HEK293 (cell line): ENCODE data around the gene ADAMTS16.

ENCODE experiments used
- CTCF ChIA-PET: fragments of 350-600 bp; formaldehyde crosslinking; extraction: SDS; loops from one replicate; lab custom pipeline; 2021; ENCODE audit warnings: antibody characterized with exemption; lab: Yijun Ruan, JAX
- POLR2A ChIA-PET: fragments of 300-600 bp; formaldehyde crosslinking; extraction: SDS; loops from one replicate; lab custom pipeline; 2020; ENCODE audit warnings: antibody characterized with exemption, inconsistent platforms; lab: Yijun Ruan, JAX
- H3K27ac ChIP-seq: fragments of 200-500 bp; sonication (Bioruptor generic); 2 replicates; pipeline ENCODE4 v1.5.1; 2014; ENCODE audit warnings: low read depth, low read length, control low read depth, inconsistent platforms; ENCODE audit errors: extremely low read depth
- H3K36me3 ChIP-seq, 2 experiments: fragments of 200-500 bp in 1 of 2; sonication (Bioruptor generic) in 1 of 2; 1 replicate in 1 of 2; 2 replicates in 1 of 2; pipeline ENCODE4 v1.5.1; 2014 to 2017; ENCODE audit warnings: inconsistent platforms in 2 of 2, low read length in 2 of 2; ENCODE audit not compliant: control insufficient read depth in 2 of 2, insufficient read depth in 1 of 2
- H3K4me1 ChIP-seq: fragments of 200-500 bp; sonication (Bioruptor generic); 2 replicates; pipeline ENCODE4 v1.5.1; 2014; ENCODE audit warnings: mild to moderate bottlenecking, low read length, inconsistent platforms; ENCODE audit not compliant: control insufficient read depth, insufficient read depth
- H3K4me3 ChIP-seq: 2 replicates; pipeline ENCODE4 v1.5.1; 2011; ENCODE audit warnings: low read depth, mild to moderate bottlenecking, control low read depth, low read length, moderate library complexity
- H3K9me3 ChIP-seq: fragments of 200-500 bp; sonication (Bioruptor generic); 2 replicates; pipeline ENCODE4 v1.5.1; 2014; ENCODE audit warnings: low read depth, low read length, inconsistent platforms; ENCODE audit not compliant: control insufficient read depth, insufficient read depth
- BCL11B ChIP-seq: fragments of 450-650 bp; formaldehyde crosslinking; IDR thresholded peaks from 2 replicates; pipeline ENCODE4 v1.5.1; 2016; ENCODE audit warnings: low read depth, missing biosample characterization, missing genetic modification characterization
- GLIS1 ChIP-seq: fragments of 450-650 bp; formaldehyde crosslinking; IDR thresholded peaks from 2 replicates; pipeline ENCODE4 v1.5.1; 2016; ENCODE audit warnings: missing biosample characterization, missing genetic modification characterization
- KLF9 ChIP-seq: fragments of 450-650 bp; formaldehyde crosslinking; IDR thresholded peaks from 2 replicates; pipeline ENCODE4 v1.5.1; 2016; ENCODE audit warnings: missing biosample characterization, missing genetic modification characterization, low read depth
- PRDM4 ChIP-seq: fragments of 450-650 bp; formaldehyde crosslinking; IDR thresholded peaks from 2 replicates; pipeline ENCODE4 v1.5.1; 2017; ENCODE audit warnings: missing biosample characterization, missing genetic modification characterization
- SETDB1 ChIP-seq: IDR thresholded peaks from one replicate; pipeline ENCODE4 v1.6.1; 2017; ENCODE audit warnings: mild to moderate bottlenecking, low read length, moderate library complexity, mixed read lengths; ENCODE audit not compliant: insufficient read length
- WT1 ChIP-seq: fragments of 450-650 bp; formaldehyde crosslinking; IDR thresholded peaks from 2 replicates; pipeline ENCODE4 v1.5.1; 2016; ENCODE audit warnings: missing biosample characterization, missing genetic modification characterization
- YY1 ChIP-seq: fragments of 450-650 bp; formaldehyde crosslinking; IDR thresholded peaks from 2 replicates; pipeline ENCODE4 v1.5.1; 2018; ENCODE audit warnings: missing biosample characterization, missing genetic modification characterization
- ZBTB26 ChIP-seq: fragments of 450-650 bp; formaldehyde crosslinking; optimal IDR thresholded peaks from 2 replicates; pipeline ENCODE3; 2016; ENCODE audit warnings: missing biosample characterization, mild to moderate bottlenecking, missing genetic modification characterization
- ZBTB44 ChIP-seq: fragments of 450-650 bp; IDR thresholded peaks from 2 replicates; pipeline ENCODE4 v1.5.1; 2018; ENCODE audit warnings: missing biosample characterization, mild to moderate bottlenecking, missing genetic modification characterization
- ZNF112 ChIP-seq: fragments of 450-650 bp; formaldehyde crosslinking; IDR thresholded peaks from 2 replicates; pipeline ENCODE4 v1.5.0; 2017; ENCODE audit warnings: missing biosample characterization, missing genetic modification characterization
- ZNF146 ChIP-seq: fragments of 450-650 bp; formaldehyde crosslinking; IDR thresholded peaks from 2 replicates; pipeline ENCODE4 v1.5.1; 2016; ENCODE audit warnings: missing biosample characterization, missing genetic modification characterization
- ZNF16 ChIP-seq: fragments of 450-650 bp; formaldehyde crosslinking; IDR thresholded peaks from 2 replicates; pipeline ENCODE4 v1.5.1; 2016; ENCODE audit warnings: low read depth, missing biosample characterization, missing genetic modification characterization
- ZNF202 ChIP-seq: fragments of 450-650 bp; formaldehyde crosslinking; IDR thresholded peaks from 2 replicates; pipeline ENCODE4 v1.5.1; 2016; ENCODE audit warnings: missing biosample characterization, missing genetic modification characterization, borderline replicate concordance
- ZNF280C ChIP-seq: fragments of 450-650 bp; formaldehyde crosslinking; IDR thresholded peaks from 2 replicates; pipeline ENCODE4 v1.5.1; 2016; ENCODE audit warnings: missing biosample characterization, missing genetic modification characterization
- ZNF302 ChIP-seq: fragments of 450-650 bp; formaldehyde crosslinking; IDR thresholded peaks from 2 replicates; pipeline ENCODE4 v1.5.1; 2016; ENCODE audit warnings: missing biosample characterization, missing genetic modification characterization, low read depth
- ZNF311 ChIP-seq: fragments of 450-650 bp; formaldehyde crosslinking; IDR thresholded peaks from 2 replicates; pipeline ENCODE4 v1.5.1; 2017; ENCODE audit warnings: missing biosample characterization, missing genetic modification characterization, borderline replicate concordance
- ZNF416 ChIP-seq: fragments of 450-650 bp; formaldehyde crosslinking; IDR thresholded peaks from 2 replicates; pipeline ENCODE4 v1.5.1; 2016; ENCODE audit warnings: missing biosample characterization, missing genetic modification characterization
- ZNF423 ChIP-seq: fragments of 450-650 bp; formaldehyde crosslinking; IDR thresholded peaks from 2 replicates; pipeline ENCODE4 v1.5.1; 2016; ENCODE audit warnings: missing biosample characterization, missing genetic modification characterization
- ZNF48 ChIP-seq: fragments of 450-650 bp; formaldehyde crosslinking; IDR thresholded peaks from 2 replicates; pipeline ENCODE4 v1.5.1; 2016; ENCODE audit warnings: missing biosample characterization, missing genetic modification characterization
- ZNF596 ChIP-seq: fragments of 450-650 bp; IDR thresholded peaks from 2 replicates; pipeline ENCODE4 v1.5.0; 2018; ENCODE audit warnings: missing biosample characterization, mild to moderate bottlenecking, missing genetic modification characterization, moderate library complexity
- ZXDB ChIP-seq: fragments of 450-650 bp; formaldehyde crosslinking; IDR thresholded peaks from 2 replicates; pipeline ENCODE4 v1.5.1; 2016; ENCODE audit warnings: missing biosample characterization, missing genetic modification characterization
- TF ChIP-seq, protein P1 (sequence below): fragments of 450-650 bp; formaldehyde crosslinking; IDR thresholded peaks from 2 replicates; pipeline ENCODE4 v1.5.0; 2017; ENCODE audit warnings: missing biosample characterization, missing genetic modification characterization, borderline replicate concordance
- TF ChIP-seq, protein P2 (sequence below): fragments of 450-650 bp; formaldehyde crosslinking; IDR thresholded peaks from 2 replicates; pipeline ENCODE4 v1.5.1; 2016; ENCODE audit warnings: missing biosample characterization, missing genetic modification characterization

ADAMTS16 gene

GRCh38 chr5:5209089-5209488 is 69.0 kb downstream of the ADAMTS16 start:
- Histone ChIP-seq H3K4me3 (no peak overlapping the region), H3K4me1 (0 out of 2 replicates have a peak, but pooled peaks cover 2% of the 10 kb centered on the region), H3K27ac (no peak overlapping the region), H3K36me3 (no peaks in the 10 kb centered on the region), H3K9me3 (no peaks in the 10 kb centered on the region)
- ChIA-PET CTCF (no interaction called here), POLR2A (no interaction called here)
- TF ChIP-seq ZBTB44 (tag by site-specific recombination) (no peak), BCL11B (no peak), ZNF423 (tag by site-specific recombination) (no peak), ZNF146 (no peak), SETDB1 (no peak), GLIS1 (tag by site-specific recombination) (no peak), ZBTB26 (tag by site-specific recombination) (no peak), KLF9 (no peak), YY1 (tag by site-specific recombination) (no peak), ZXDB (no peak), ZNF202 (tag by site-specific recombination) (no peak), ZNF596 (tag by site-specific recombination) (no peak)
- TF ChIP-seq, protein P1, sequence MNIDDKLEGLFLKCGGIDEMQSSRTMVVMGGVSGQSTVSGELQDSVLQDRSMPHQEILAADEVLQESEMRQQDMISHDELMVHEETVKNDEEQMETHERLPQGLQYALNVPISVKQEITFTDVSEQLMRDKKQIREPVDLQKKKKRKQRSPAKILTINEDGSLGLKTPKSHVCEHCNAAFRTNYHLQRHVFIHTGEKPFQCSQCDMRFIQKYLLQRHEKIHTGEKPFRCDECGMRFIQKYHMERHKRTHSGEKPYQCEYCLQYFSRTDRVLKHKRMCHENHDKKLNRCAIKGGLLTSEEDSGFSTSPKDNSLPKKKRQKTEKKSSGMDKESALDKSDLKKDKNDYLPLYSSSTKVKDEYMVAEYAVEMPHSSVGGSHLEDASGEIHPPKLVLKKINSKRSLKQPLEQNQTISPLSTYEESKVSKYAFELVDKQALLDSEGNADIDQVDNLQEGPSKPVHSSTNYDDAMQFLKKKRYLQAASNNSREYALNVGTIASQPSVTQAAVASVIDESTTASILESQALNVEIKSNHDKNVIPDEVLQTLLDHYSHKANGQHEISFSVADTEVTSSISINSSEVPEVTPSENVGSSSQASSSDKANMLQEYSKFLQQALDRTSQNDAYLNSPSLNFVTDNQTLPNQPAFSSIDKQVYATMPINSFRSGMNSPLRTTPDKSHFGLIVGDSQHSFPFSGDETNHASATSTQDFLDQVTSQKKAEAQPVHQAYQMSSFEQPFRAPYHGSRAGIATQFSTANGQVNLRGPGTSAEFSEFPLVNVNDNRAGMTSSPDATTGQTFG (tag by site-specific recombination), result no peak
- TF ChIP-seq, protein P2, sequence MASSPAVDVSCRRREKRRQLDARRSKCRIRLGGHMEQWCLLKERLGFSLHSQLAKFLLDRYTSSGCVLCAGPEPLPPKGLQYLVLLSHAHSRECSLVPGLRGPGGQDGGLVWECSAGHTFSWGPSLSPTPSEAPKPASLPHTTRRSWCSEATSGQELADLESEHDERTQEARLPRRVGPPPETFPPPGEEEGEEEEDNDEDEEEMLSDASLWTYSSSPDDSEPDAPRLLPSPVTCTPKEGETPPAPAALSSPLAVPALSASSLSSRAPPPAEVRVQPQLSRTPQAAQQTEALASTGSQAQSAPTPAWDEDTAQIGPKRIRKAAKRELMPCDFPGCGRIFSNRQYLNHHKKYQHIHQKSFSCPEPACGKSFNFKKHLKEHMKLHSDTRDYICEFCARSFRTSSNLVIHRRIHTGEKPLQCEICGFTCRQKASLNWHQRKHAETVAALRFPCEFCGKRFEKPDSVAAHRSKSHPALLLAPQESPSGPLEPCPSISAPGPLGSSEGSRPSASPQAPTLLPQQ (tag by site-specific recombination), result no peak
- TF ChIP-seq, all 188 proteins: peak for 0

- no peak overlapping the region for H3K4me3 ChIP-seq
- H3K27ac ChIP-seq, result no peak overlapping the region
- H3K4me1 ChIP-seq, result 0 out of 2 replicates have a peak, but pooled peaks cover 2% of the 10 kb centered on the region
- POLR2A ChIA-PET, result no interaction called here
- no peaks in the 10 kb centered on the region for H3K9me3 ChIP-seq
- CTCF ChIA-PET, result no interaction called here
- H3K36me3 ChIP-seq, result no peaks in the 10 kb centered on the region
- no peak for TF ChIP-seq WT1
- no peak for TF ChIP-seq ZNF280C (tag by site-specific recombination)
- TF ChIP-seq PRDM4 (tag by site-specific recombination), result no peak
- TF ChIP-seq ZNF416 (tag by site-specific recombination), result no peak
- no peak for TF ChIP-seq ZNF302
- no peak for TF ChIP-seq ZNF48
- TF ChIP-seq ZNF16 (tag by site-specific recombination), result no peak
- no peak for TF ChIP-seq GLIS1 (tag by site-specific recombination)
- no peak for TF ChIP-seq ZNF112 (tag by site-specific recombination)
- no peak for TF ChIP-seq ZNF311 (tag by site-specific recombination)
- TF ChIP-seq ZNF146, result no peak
Measured at GRCh38 chr5:5209510-5210286, 69.6 kb downstream of the ADAMTS16 start.
